Sciatic nerve (tissue), 2 donors: Measurements from ENCODE around the gene SWAP70. TPM values are rescaled to one million over a fixed set of nuclear protein-coding genes. Genes with fewer than 3 reads are reported as not detected.

ENCODE experiments used
- ATAC-seq: fragments of 200-7000 bp; cut with Tn5 transposase; one replicate; pipeline ENCODE4 v1.9.1; 2020; ENCODE audit warnings: mild to moderate bottlenecking, moderate library complexity
- DNase-seq: peaks from one replicate; pipeline ENCODE4 v3.0.0-alpha.2; 2020; ENCODE audit warnings: low spot score
- intact Hi-C: fragments of 100-400 bp; cut with DNase I; formaldehyde crosslinking; loops from one replicate; pipeline ENCODE4 v1.14.2; 2022
- total RNA-seq: library from RNA; stranded (reverse); fragmentation: NEBNext Ultra II Directional; extraction: Animal tissue kit (Norgen Biotek cat#: 25700); gene quantifications from one replicate; pipeline ENCODE4 v1.2.1, GENCODE V29; 2021
- donor health status: DM: no; HTN: no; CAD: no.
- donor health status: DM: no; HTN: no; CAD: no.

SWAP70 gene
- total RNA-seq, 1 donor from 2014 or later = 90.1 TPM

DNA sequence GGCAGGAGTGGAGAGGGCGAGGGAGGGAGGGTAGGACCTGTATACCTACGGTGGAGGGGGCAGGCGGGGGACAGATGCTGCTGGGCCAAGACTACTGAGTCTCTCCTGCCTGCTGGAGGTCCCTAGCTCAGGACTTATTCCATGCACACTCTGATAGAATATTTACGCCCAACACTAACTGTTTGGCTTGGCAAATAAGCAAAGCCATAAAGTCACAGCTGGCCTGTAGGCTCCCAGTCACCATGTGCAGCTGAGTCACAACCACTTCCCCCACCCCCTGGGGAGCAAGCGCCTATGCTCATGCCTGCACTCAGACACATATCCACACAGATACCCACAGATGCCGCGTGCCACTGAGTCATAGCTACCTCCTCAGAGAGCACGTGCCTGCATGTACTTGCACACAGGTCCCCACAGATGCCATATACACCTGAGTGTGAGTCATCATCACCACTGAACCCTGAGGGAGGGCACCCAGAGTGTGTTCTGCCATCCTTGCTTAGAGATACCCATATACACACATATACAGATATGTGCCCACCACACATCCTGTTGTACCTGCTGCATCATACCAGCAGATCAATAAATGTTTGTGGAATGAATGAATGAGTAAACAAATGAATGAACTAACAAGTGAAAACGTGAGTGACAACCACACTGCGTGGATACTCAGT, 95.8 kb downstream of the SWAP70 start:
- peak; percentile 84 for DNase-seq
- ATAC-seq = peak; percentile 78
- intact Hi-C loops = loop anchor here (5.0 kb wide), 2 partner anchors 213 to 548 kb away; partner anchors contain the start of gene ADM

DNA sequence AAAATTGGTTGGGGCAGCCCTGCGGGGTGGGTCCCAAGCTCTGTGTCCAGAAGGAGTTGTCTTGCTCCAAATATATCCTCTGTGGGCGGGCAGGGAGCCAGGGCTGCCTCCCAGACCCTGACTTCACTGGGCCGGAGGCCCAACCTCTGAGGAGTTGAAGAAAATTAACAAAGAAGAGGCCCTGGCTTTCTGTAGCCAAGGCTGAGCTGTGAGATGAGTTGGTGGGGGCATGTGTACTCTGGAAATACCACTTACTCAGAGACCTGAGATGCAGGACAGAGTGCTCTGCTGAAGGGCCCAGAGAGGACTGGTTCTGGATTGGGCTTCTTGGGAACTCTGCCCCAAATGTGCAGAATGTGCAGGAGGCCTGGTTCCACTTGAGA, 96.3 kb downstream of the SWAP70 start:
- ATAC-seq = peak; percentile 72
- intact Hi-C loops = no loop called here

DNA sequence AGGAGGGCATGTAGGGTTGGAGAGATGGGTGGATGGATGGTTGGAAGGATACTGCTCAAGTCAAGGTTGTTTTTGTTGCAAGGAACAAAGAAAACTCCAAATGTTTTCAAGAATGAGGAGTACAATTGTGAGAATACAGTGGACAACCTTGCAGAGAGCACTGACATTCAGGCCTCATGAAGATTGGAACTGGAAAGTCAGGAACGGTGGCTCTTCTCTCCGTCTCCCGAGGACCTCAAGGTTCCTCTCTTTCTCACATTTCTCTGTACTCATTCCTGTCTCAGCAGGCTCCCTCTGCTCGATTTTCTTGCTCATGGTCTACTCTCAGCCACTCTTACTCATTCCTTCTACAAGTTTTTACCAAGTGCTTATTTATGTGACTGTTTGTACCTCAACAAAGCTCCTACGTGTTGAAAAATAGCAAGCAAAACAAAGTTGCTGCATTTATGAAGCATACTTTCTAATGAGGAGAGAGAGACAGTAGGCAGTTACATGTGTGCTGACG, 97.6 kb downstream of the SWAP70 start:
- intact Hi-C loops = no loop called here
- no peak for DNase-seq
- ATAC-seq = no peak

More for the DNA sequence above, 96.3 kb downstream of the SWAP70 start:
- peak; percentile 92 for DNase-seq

DNA sequence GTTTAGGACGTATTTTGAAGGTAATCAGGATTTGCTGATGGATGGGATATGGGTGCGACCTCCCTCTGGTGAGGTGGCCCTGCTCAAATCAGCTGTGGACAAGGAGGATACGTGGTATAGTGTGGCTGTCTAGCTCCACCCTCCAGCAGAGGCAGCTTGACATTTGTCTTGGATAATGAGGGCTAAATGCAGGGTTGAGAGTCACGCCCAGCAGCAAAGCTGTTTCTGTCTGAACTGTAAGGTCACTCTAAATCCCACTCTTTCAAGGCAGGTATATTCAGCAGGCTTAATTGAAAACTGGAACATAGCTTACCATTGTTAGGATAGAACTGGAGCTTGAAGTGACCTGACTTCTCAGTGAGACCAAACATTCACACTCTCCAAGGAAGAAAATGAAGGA, 98.7 kb downstream of the SWAP70 start:
- DNase-seq = no peak
- no peak for ATAC-seq
- intact Hi-C loops = no loop called here

DNA sequence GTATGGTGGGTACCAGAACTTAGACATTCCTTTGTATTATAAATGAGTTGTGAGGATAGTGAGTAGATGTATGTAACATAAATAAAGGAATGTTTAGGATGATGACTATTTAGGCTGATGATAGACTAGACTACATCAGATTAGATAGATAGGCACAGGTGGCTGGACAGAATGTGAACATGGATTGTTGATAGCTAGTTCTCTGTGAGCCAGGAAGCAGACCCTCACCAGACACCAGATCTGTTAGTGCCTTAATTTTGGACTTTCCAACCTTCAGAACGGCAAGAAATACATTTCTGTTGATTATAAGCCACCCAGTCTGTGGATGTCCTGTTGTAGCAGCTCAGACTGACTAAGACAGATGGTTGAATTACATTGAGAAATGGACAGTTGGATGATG, 99.4 kb downstream of the SWAP70 start:
- ATAC-seq = no peak
- no peak for DNase-seq
- intact Hi-C loops = no loop called here

DNA sequence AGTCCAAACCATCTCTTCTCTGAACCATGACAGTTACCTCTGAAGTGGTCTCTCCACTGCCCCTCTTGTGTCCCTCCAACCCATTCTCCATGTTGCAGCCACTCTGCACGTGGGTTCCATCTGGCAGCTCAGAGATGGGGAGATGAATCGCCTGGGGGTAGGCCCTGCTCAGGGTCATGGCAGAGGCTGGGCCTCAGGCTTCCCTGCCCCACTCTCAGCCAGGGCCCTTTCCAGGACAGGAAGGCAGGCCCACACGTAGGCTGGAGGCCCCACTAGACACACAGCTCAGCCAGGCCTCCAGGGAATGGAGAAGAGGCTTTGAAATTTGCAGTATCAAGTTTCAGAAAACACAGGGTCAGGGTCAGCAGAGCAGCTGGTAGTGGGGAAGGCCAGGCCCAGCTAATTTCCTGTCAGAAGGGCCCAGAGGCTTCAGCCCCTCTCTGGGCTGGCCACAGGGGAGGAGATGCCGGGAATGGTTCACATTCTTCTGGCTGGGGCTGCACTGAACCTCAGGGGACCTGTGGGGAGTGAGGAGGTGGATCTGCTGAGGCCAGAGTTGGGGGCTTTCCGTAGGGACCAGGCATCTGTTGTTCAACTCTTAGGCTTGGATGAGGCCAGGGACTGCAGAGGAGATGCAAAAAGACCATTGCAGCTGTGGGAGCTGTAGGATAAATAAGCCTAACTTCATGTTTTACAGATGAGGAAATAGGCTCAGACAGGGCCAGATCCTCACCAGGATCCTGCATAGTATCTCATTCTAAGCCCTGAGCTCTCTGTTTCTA, 101.6 kb downstream of the SWAP70 start:
- DNase-seq = peak; percentile 73
- intact Hi-C loops = no loop called here
- peak; percentile 90 for ATAC-seq

DNA sequence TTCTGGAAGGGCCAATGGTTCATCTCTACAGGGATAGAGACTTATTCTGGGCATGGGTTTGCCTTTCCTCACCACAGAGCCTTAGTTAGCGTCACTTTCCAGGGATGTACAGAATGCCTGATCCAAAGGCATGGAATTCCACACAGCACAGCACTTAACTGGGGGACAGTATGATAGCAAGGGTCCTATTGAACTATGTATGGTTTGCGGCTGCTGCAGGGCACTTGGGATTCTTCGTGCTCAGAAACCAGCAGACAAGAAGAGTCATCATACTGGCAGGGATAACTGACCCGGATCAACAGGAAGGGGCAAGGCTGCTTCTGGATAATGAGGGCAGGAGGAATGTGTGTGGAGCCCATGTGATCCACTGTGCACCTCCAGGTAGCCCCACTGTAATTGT, 105.7 kb downstream of the SWAP70 start:
- ATAC-seq = no peak
- DNase-seq = no peak
- intact Hi-C loops = no loop called here

DNA sequence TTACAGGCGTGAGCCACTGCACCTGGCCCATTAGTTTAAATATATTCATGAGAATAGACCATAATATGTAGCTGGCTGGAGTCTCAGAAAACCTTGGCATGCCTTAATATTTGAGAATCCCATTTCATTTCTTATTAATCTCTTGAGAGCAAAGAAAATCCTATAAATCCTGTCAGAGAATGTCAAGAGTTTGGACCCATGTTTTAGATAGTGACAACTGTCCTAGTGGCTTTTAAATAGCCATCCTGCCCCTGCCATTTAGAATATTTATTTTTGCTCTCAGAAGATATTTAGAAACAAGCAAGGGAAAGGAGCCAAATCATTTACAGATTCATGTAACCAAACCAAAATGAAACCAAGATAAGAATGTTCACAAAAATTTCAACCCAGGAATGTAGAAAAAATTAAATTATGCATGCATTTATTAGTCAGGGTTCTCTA, 107.2 kb downstream of the SWAP70 start:
- ATAC-seq (no peak), DNase-seq (no peak)
- intact Hi-C loops = no loop called here

DNA sequence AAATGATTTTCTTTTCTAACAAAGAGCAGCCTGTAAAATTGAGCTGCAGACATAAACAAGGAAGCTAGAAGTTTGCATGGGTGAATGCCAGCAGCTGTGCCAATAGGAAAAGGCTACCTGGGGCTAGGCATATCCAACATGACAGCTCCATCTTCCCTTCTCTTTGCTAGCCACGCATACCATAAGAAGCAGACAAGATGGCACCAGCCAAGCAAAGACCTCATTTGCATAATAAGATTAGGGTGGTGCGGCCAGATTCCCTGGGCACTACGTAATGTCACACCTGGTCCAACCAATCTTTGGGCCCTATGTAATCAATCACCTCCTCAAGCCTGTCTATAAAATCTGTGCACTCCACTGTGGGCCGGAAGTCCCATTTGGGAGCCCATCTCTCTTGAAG, 108.3 kb downstream of the SWAP70 start:
- ATAC-seq (no peak), DNase-seq (no peak)
- intact Hi-C loops = no loop called here

DNA sequence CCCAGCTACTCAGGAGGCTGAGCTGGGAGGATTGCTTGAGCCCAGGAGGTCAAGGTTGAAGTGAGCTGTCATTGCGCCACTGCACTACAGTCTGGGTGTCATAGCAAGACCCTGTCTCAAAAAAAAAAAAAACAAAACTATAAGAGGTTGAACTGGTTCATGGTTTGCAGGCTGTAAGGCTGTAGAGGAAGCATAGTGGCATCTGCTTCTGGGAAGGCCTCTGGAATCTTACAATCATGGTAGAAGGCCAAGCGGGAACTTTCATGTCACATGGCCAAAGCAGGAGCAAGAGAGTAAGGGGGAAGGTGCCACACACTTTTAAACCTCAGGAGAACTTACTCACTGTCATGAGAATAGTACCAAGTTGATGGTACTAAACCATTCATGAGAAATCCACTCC, 109.6 kb downstream of the SWAP70 start:
- intact Hi-C loops = no loop called here
- ATAC-seq (no peak), DNase-seq (no peak)

DNA sequence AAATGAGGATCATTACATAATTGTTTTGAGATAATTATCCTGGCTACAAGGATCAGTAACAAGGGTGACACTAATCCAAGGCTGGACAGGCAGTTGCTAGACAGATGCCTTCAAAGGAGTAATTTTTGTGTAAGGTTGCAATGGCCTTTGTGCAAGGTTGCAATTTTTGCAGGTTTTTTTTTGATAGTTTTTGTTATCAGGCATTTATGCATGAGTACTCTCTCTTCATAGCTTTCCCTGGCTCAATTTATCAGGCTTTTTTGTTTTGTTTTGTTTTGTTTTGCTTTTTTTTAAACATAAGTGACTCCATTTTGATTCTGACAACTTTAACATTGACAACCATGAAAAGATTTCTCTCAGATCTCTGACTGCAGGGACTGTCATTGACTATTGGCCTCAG, 110.2 kb downstream of the SWAP70 start:
- no peak for DNase-seq
- no peak for ATAC-seq
- intact Hi-C loops = no loop called here

DNA sequence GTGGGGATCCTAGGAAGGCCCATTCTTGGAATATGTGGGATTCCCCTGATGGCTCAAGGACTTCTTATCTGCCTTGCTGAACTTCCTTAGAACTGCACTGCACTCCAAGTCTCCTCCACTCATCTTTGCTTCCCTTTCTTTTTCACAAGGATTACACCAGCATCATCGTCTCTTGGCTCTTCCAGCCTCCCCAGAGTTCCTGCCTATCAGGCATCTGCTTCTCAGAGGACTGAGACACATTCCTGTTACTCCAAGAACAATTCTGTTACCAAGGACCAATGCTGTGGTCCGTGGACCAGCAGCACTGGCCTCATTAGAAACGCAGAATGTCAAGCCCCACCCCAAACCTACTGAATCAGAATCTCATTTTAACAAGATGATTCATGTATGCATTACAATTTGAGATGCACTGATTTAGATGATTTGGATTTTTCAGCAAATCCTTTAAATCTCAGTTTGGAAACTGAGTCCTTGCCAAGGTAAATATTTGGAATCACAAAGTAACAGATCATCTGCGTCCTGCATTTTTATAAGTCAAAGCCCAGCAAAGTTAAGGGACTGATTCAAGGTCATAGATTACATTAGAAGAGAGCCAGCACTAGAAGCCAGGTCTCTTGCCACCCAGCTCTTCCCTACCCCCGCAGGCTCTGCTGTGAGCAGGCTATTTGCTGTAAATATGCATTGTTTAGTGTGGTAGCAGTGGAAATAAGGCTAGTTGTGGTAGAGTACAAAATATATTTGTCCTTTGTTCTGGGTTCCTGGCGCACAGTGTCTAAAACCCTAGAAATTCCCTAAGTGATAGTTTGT, 110.9 kb downstream of the SWAP70 start:
- intact Hi-C loops = no loop called here
- ATAC-seq = peak; percentile 48
- no peak for DNase-seq

DNA sequence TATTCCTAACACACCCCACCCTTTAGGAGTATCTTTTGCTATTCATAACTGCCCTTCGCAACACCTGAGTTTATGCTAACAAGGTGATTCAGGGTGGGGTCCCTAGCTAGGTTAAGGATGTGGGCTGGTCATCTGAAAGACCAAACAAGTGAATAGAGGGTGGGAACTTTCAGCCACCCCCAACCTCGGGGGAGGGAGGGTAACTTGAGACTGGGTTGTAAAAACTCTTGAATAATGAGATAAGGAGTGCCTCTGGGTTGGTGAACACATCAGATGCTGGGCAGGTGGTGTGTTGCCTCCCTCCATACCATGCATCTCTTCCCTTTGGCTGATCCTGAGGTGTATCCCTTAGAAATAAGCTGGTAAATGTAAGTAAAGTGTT, 111.5 kb downstream of the SWAP70 start:
- ATAC-seq = peak; percentile 22
- no peak for DNase-seq
- intact Hi-C loops = no loop called here

DNA sequence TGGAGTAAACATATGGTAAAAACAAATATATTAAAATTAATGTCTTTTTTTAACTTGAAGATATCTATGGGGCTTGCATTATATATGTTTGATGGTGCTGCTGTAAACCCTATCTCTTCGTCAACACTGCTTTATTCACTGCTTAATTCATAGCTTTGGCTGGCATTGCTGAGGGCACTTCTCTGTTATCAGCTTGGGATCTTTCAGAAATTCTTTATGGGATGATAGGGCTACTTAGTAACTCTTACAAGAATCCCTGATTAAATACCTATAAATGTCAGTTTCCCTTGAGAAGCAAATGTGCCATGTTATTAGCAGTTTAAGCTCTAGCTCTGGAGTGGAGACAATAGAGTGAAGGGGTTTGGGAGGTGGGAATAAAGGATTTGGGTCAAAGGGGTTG, 112.3 kb downstream of the SWAP70 start:
- no peak for DNase-seq
- ATAC-seq = no peak
- intact Hi-C loops = no loop called here

DNA sequence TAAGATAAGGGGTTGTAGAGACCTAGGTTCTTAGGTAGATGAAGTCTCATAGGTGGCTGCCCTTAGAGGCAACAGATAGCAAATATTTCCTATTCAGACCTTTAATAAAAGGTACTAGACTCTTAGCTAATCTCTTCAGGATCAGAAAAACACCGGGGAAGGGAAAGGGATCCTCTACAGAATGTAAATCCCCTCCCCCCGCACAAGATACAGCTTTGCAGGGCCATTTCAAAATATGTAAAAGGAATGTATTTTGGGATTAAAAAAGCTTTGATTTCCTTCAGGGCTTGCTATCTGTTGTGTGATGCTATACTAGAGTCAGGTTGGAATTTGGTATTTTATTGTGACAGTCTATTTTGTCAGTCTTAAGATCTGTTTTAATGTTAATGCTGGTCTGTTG, 113.2 kb downstream of the SWAP70 start:
- no peak for ATAC-seq
- no peak for DNase-seq
- intact Hi-C loops = no loop called here

DNA sequence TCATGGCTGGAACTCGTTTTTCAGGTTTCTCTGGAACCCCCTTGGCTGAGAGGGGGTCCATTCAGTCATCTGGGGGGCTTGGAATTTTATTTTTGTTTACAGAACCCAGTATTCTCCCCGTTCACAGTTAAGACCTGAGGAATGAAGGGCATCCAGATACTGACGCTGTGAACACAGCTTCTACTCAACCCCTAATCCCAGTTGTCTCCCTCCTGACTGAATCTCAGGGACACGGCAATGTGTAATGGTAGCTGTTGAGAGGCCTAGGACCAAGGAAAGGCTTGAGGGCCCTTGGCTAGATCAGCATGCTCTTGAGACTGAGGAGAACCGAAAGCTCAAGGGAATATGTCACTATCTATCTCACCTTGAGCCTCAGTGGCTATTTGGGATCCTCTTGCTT, 113.6 kb downstream of the SWAP70 start:
- intact Hi-C loops = no loop called here
- ATAC-seq = no peak
- DNase-seq = no peak

DNA sequence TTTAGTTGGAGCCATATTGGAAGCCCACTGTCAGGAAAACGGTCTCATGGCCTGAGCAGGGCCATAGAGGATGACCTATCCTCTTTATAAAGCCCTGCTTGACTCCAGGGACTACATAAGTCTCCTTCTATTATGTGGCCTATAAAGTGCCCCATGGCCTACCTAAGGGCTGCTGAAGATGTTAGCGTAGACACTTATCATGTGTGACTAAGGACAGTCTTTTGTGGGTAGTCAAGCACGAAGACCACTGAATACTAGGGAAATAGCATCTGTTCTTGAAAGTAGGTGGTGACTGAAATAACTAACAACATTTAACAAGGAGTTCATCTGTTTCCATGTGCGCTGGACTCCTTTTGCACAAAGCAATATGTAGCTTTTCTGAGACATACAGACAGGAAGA, 117.1 kb downstream of the SWAP70 start:
- no peak for DNase-seq
- no peak for ATAC-seq
- intact Hi-C loops = no loop called here

DNA sequence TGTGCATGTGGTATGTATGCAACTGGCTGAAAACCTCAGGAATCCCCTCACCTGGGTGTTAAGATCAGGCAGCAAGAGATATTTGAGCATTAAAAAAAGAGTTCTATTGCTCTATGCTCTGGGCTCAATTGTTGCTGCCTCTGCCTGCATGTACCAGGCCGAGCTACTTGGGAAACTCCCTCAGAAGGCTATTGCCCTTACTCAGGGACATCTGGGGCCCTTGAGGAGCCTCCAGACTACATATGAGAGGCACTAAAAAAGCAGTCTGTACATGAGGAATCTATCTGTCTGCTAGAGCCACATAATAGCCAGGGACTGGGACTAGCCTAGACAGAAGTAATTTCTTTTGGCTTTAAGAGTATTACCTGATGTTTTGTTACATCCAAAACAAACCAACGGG, 120.1 kb downstream of the SWAP70 start:
- DNase-seq = no peak
- intact Hi-C loops = no loop called here
- ATAC-seq = no peak

DNA sequence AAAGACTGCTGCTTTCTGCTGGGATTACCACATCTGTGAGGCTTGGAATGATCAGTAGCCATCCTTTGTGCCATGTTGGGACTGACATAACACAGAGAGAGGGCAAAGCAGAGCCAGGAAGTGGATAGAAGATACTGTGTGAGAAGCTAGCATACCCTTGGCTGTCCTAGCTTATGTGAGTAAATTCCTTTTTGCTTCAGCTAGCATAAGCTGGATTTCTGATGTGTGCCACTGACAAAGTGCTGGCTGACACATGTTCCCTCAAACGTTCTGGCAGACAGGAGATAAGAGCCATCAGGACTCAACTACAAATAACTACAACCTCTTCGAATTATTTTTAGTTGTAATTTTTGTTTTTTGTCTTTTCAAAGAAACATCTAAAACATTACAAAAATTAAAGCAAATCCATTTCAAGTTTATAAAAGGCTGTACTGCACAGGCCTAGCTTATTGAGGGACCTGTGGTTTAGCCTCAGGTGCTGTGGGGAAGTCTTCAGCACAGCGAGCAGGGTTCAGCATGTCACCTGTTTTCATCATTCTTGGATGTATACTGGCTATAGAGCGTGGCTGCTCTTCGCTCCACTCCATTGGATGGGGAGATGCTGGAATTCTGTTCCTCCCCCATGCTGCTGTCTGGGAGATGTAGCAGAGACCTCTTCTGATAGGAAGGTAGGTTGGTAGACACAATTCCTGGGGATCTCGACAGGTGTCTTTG, 120.9 kb downstream of the SWAP70 start:
- intact Hi-C loops = no loop called here
- ATAC-seq = no peak

More for the DNA sequence above, 120.9 kb downstream of the SWAP70 start:
- DNase-seq = no peak
